ENCODE data around the gene ADH5.

- TF ChIP-seq EZH2 (IDR thresholded peaks at IDR 0.05) (no peak), CTCF (IDR thresholded peaks at IDR 0.05 in 2 of 3, conservative IDR thresholded peaks at IDR 0.05 in 1 of 3; ENCODE audit: borderline replicate concordance in 1 of 3, insufficient read depth in 1 of 3, low read depth in 2 of 3, low read length in 2 of 3) (no peak), TCF7L2 (IDR thresholded peaks at IDR 0.05; ENCODE audit: borderline replicate concordance, extremely low read depth, insufficient read depth, insufficient read length) (no peak), SP1 (IDR thresholded peaks at IDR 0.05; ENCODE audit: low read depth) (no peak), EZH2phosphoT487 (IDR thresholded peaks at IDR 0.05; ENCODE audit: borderline replicate concordance) (no peak), MAX (IDR thresholded peaks at IDR 0.05) (no peak), JUND (IDR thresholded peaks at IDR 0.05) (no peak), CEBPB (IDR thresholded peaks at IDR 0.05; ENCODE audit: low read depth) (no peak), ZNF274 (IDR thresholded peaks at IDR 0.05; ENCODE audit: low read depth, low read length) (no peak), POLR2AphosphoS5 (IDR thresholded peaks at IDR 0.05; ENCODE audit: low read depth, low read length) (no peak), YY1 (IDR thresholded peaks at IDR 0.05; ENCODE audit: extremely low read depth, insufficient replicate concordance, low read depth, low read length) (no peak), POLR2A (IDR thresholded peaks at IDR 0.05; ENCODE audit: borderline replicate concordance, extremely low read depth, insufficient read depth, insufficient read length) (no peak), EGR1 (IDR thresholded peaks at IDR 0.05; ENCODE audit: low read depth) (no peak)
These were observed 552 bp downstream of the ADH5 start for GRCh38 chr4:99088023-99088449.

Data from HCT116 (cell line).